Stimulated activated CD4-positive, alpha-beta T cell treated with anti-CD3 and anti-CD28 coated beads, Interleukin-1b, Interleukin-23, amount 100 ng/mL, for 4 hours (primary cell): ENCODE results near the gene MYO10.

Source experiments
- DNase-seq, 2 donors: peaks; one replicate each; pipeline ENCODE4 v3.0.0-alpha.2; 2020; ENCODE audit warnings: low read depth in 2 of 2

MYO10 gene

DNA sequence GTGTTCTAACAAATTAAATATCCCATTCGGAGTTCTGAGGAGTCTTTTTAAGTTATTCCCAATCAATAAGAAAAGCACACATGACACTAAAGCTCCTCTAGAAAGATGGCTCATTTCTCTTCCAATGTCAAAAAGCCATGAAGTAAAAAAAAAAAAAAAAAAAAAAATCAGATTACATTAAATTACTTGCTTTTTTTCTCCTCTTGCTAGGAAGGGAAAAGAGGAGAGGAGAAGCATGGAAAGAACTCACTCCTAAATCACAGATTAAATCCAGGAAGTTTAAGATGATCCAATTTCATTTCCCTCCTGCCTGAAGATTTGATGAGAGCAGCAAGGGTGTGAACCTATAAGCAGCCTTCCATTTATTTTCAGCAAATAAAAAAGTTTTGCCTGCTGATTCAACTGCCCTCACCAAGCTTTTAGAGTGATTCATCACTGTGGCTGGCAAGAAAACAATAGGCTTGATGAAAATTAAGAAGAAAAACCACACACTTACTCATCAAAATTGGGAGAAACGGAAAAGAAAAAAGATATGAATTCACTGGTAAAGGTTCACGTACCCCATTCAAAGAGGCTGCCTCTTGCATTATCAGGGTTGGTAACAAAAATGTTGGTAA is 19.7 kb downstream of the MYO10 start:
- no peak for DNase-seq

DNA sequence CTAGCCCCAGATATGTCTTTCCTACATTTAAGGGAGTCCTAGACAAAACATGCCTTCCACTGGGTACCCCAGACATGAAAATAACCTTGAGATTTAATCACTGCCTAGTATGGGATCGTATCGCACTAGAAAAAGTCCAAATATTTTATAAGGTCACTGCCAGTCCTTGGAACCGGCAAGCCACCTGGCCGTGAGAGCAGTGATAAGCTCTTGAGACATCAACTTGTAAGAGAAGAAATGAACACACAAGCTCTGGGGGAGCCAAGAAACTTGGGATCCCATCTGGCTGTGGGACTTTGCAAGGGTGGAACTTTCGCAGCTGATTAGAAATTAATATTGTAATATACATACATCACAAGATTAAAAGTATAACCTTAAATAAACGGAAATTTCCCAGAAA is 21.5 kb downstream of the MYO10 start:
- no peak for DNase-seq

GRCh38 chr5:16914108-16914435 is 22.0 kb downstream of the MYO10 start:
- no peak for DNase-seq

DNA sequence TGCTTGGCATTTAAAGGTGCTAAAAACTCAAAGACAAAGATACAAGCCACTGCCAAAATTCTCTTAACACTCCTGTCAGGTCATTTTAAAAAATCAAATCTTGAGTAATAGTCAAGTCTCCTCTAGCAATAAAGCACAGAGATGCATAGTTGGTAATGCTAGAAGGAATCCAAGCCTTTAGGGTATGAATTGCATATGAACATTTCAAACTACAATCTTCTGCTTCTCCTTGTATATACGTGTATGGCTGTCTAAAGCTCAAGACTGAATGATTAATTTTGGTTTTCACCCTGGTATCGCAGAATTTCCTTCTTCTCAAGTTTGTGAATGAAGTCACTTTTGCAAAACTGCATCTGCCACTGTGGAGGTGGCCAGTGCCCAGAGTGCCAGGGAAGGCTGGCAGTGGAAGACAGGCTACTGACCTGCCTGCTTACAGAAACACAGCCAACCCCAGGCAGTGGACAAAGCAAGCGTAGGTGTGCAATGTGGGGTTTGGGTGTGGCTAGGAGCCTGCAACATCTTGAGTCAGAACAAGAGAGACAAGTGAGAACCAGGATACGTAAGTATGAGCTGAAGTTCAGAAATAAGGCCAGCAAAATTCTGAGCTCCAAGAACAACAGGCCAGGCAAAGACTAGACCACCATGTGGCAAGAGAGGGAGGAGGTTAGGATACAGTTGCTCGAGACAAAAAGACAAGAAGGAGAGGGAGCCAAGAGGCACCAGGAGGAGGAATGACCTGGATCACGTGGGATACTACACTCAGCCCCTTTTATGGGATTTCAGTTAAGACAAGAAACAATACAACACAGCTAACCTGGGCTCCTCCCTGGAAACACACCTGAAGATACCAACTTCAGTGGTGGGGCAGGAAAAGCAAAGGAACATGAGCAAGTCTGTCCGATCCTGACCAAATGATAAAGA is 22.6 kb downstream of the MYO10 start:
- no peak for DNase-seq

GRCh38 chr5:16912080-16912479 is 24.0 kb downstream of the MYO10 start:
- no peak for DNase-seq

- DNase-seq = no peak
Measured at GRCh38 chr5:16909464-16909863, 26.6 kb downstream of the MYO10 start.

- no peak for DNase-seq
Measured at GRCh38 chr5:16907270-16907669, 28.8 kb downstream of the MYO10 start.

DNA sequence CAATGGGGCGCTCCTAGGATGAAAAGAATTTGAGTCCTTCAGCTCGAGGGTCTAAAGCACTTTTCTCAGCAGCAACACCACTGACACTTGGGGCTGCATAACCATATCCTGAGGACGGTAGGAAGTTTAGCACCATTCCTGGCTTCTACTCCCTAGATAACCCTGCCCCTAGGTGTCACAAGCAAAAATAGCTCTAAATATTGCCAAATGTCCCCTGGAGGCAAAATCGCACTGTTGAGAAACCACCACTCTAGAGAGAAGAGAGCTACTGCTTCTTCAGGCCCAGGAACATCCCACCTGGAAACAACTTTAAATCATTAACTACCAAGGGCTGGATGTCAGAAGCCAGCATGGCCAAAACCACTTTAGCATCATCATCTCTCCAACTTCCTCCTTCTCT is 29.8 kb downstream of the MYO10 start:
- DNase-seq = no peak

DNA sequence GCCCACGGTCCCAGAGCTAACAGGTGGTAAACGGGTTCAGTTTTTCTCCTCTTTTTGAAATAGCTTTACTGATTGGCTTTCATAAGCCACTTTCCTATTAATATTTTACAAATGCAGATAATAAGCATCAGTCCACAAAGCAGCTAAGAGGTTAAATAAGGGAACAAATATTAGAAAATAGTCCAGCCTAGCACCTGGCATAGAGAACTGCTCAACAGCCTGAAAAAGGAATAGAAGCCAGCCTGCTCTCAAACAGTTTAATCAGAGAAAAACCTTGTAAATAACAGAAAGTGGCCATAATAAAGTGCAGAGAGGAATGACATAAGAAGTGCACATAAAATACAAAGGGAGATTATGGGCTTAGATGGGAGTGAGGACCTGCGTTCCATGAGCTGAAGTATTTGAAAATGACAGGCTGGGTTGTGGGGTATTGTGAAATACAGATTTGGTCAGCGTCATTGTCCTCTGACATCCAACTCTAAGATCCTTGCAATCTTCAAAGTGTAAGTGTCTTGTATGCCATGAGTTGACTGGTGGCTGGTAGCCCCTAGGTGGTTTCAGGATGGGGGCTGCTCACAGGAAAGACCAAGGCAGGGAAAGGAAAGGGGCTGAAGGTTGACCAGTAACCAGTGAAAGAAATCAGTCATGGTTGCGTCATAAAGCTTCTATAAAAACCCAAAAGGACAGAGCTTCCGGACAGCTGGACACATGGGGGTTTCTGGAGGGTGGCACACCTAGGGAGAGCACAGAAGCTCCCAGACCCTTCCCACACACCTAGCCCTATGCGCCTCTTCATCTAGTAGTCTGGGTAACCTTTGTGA is 32.4 kb downstream of the MYO10 start:
- DNase-seq = no peak

GRCh38 chr5:16902846-16903245 is 33.2 kb downstream of the MYO10 start:
- DNase-seq = no peak

DNA sequence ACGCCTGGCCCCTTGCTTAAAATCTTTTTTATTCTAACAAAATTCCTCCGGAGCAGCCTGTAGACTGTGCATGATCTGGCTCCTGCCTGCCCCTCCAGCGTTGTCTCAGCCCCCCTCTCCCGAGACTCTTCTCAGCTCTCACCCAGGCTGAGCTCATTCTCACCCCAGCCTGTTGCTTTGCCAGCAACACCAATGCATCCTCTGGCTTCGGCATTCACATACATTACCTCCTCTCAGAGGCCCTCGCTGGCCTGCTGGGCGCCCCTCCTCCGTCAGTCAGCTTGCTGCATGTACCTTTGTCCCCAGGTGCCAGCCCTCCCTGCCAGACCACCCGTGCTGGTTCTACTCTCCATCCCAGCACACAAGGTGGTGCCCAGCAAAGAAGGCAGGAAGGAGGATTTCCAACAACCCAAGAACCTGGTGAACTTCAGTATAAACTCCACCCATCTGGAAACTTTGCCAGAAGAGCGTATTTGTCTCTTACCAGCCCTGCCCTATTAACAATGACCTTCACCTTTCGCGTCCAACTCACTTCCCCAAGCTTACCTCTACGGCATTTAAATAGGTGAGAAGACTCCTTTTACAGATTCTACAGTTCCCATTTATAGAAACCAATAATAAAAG is 35.0 kb downstream of the MYO10 start:
- DNase-seq = no peak

DNA sequence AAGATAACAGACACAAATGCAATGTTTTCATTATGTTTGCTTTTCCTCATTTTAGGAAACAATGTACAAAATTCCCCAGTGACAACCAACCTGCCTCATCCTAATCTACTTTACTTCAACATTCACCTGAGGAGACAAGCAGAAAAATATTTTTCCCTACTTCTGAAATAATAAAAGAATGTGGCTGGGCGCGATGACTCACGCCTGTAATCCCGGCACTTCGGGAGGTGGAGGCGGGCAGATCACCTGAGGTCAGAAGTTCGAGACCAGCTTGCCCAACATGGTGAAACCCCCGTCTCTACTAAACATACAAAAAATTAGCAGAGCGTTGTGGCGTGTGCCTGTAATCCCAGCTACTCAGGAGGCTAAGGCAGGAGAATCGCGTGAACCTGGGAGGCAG is 36.9 kb downstream of the MYO10 start:
- no peak for DNase-seq

- no peak for DNase-seq
Measured at GRCh38 chr5:16897800-16898199, 38.3 kb downstream of the MYO10 start.

- no peak for DNase-seq
Measured at GRCh38 chr5:16897284-16897704, 38.8 kb downstream of the MYO10 start.

DNA sequence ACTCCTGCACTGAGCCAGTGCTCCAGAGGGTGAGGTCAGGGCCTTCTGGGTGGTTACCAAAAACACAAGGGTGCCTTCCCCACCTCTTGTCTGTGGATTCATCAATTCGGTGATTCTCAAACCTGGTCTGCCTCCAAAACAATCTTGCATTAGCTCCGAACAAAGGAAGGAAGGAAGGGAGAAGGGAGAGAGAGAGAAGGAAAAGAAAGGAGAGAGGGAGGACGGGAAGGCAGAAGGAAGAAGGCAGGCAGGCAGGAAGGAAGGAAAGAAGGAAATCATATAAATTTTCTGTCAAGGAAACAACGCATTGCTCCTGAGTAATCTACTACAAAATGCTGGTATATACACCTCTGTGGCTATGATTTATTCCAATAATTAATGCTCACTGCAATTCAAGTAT is 39.3 kb downstream of the MYO10 start:
- DNase-seq = no peak

GRCh38 chr5:16894236-16895057 is 41.6 kb downstream of the MYO10 start:
- DNase-seq = no peak

GRCh38 chr5:16891033-16891432 is 45.1 kb downstream of the MYO10 start:
- no peak for DNase-seq

GRCh38 chr5:16889972-16890519 is 46.0 kb downstream of the MYO10 start:
- DNase-seq = no peak

GRCh38 chr5:16889203-16889971 is 46.7 kb downstream of the MYO10 start:
- DNase-seq = no peak

DNA sequence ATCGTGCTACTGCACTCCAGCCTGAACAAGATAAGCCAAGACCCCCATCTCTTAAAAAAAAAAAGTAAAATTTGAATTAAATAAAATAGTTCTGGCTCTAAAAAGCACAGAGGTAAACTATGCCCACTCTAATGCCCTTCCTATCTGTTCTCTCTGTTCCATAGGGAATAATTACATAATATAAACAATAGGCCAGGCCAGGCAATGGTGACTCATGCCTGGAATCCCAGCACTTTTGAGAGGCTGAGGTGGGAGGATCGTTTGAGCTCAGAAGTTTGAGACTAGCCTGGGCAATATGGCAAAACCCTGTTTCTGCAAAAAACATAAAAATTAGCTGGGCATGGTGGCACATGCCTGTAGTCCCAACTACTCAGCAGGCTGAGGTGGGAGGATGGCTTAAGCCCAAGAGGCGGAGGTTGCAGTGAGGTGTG is 47.4 kb downstream of the MYO10 start:
- DNase-seq = no peak
